ENCODE measurements around the gene MEFV.
"Not testable (repeated sequence)": the region's sequence is repeated elsewhere in the genome, so short reads cannot be mapped to it uniquely, and the experiment has no call there.

MEFV gene

DNA sequence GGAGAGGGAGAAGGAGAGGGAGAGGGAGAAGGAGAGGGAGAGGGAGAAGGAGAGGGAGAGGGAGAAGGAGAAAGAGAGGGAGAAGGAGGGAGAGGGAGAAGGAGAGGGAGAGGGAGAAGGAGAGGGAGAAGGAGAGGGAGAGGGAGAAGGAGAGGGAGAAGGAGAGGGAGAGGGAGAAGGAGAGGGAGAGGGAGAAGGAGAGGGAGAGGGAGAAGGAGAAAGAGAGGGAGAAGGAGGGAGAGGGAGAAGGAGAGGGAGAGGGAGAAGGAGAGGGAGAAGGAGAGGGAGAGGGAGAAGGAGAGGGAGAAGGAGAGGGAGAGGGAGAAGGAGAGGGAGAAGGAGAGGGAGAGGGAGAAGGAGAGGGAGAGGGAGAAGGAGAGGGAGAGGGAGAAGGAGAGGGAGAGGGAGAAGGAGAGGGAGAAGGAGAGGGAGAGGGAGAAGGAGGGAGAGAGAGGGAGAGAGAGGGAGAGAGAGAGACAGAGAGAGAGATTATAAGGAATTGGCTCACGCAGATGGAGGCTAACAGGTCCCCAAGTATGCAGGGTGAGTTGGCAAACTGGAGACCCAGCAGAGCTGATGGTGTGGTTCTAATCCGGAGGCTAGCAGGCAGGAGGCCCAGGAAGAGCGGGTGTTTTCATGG lies 58.6 kb downstream of the MEFV start:
- not testable (repeated sequence) for H3K4me1 ChIP-seq (ENCODE audit: control insufficient read depth, insufficient read depth, low read length); H3K9ac ChIP-seq (ENCODE audit: low read length in 2 of 2); H3K27ac ChIP-seq (ENCODE audit: low read length); H3K4me3 ChIP-seq (ENCODE audit: low read length in 2 of 2); H3K9me3 ChIP-seq (ENCODE audit: control insufficient read depth in 2 of 2, low read length in 2 of 2); H3K36me3 ChIP-seq (ENCODE audit: control insufficient read depth in 2 of 2, insufficient read depth in 2 of 2, low read length in 2 of 2)
- peaks cover 32 to 34% of the 10 kb centered on the region in 2 donors for H3K27me3 ChIP-seq (ENCODE audit: control insufficient read depth in 1 of 2, insufficient read depth in 2 of 2, low read length in 2 of 2)

DNA sequence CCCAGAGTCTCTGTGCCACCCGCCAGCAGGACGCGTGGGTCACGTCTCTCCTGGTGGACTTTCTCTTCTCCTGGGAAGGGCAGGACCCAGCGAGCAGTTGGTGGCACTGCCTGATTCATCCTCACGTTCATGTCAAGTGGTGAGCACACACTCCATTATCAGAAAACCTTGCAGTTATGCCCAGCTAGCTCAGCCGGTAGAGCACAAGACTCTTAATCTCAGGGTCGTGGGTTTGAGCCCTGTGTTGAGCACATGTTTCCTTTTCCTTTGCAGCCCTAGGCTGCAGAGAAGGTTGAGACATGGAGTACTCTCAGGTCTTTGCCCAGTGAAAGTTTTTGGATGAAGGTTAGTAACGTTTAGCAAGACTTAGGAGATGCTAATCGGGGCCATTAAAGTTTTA lies 60.5 kb downstream of the MEFV start:
- H3K27ac ChIP-seq (ENCODE audit: low read length), result no peak overlapping the region
- peaks cover 46 to 51% of the 10 kb centered on the region in 2 donors for H3K27me3 ChIP-seq (ENCODE audit: control insufficient read depth in 1 of 2, insufficient read depth in 2 of 2, low read length in 2 of 2)
- no peaks in the 10 kb centered on the region for H3K9me3 ChIP-seq (ENCODE audit: control insufficient read depth in 2 of 2, low read length in 2 of 2)
- H3K4me3 ChIP-seq (ENCODE audit: low read length in 2 of 2), result no peak overlapping the region
- no peak overlapping the region for H3K9ac ChIP-seq (ENCODE audit: low read length in 2 of 2)
- H3K4me1 ChIP-seq (ENCODE audit: control insufficient read depth, insufficient read depth, low read length), result peaks cover 2% of the 10 kb centered on the region
- H3K36me3 ChIP-seq (ENCODE audit: control insufficient read depth in 2 of 2, insufficient read depth in 2 of 2, low read length in 2 of 2), result no peaks in the 10 kb centered on the region

DNA sequence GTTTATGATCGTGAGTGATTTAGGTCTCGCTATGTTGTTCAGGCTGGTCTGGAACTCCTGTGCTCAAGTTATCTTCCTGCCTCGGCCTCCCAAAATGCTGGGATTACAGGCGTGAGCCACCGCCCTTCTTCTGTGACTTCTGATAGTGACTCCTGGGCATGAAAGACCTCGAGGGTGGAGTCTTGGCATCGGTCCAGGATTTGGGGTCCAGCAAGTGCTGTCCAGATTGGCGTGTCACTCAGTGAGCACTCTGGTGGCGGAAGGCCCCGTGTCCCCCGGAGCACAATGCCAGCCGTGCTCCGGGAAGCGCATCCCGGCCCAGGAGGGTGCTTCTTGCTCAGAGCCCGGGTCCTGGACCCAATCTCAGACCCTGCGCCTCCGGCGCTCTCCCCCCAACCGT lies 61.6 kb downstream of the MEFV start:
- no peaks in the 10 kb centered on the region for H3K9me3 ChIP-seq (ENCODE audit: control insufficient read depth in 2 of 2, low read length in 2 of 2)
- peaks cover 56 to 63% of the 10 kb centered on the region in 2 donors for H3K27me3 ChIP-seq (ENCODE audit: control insufficient read depth in 1 of 2, insufficient read depth in 2 of 2, low read length in 2 of 2)
- no peaks in the 10 kb centered on the region for H3K36me3 ChIP-seq (ENCODE audit: control insufficient read depth in 2 of 2, insufficient read depth in 2 of 2, low read length in 2 of 2)
- H3K4me1 ChIP-seq (ENCODE audit: control insufficient read depth, insufficient read depth, low read length), result peaks cover 4% of the 10 kb centered on the region
- no peak overlapping the region for H3K9ac ChIP-seq (ENCODE audit: low read length in 2 of 2)
- no peak overlapping the region for H3K4me3 ChIP-seq (ENCODE audit: low read length in 2 of 2)
- no peak overlapping the region for H3K27ac ChIP-seq (ENCODE audit: low read length)

DNA sequence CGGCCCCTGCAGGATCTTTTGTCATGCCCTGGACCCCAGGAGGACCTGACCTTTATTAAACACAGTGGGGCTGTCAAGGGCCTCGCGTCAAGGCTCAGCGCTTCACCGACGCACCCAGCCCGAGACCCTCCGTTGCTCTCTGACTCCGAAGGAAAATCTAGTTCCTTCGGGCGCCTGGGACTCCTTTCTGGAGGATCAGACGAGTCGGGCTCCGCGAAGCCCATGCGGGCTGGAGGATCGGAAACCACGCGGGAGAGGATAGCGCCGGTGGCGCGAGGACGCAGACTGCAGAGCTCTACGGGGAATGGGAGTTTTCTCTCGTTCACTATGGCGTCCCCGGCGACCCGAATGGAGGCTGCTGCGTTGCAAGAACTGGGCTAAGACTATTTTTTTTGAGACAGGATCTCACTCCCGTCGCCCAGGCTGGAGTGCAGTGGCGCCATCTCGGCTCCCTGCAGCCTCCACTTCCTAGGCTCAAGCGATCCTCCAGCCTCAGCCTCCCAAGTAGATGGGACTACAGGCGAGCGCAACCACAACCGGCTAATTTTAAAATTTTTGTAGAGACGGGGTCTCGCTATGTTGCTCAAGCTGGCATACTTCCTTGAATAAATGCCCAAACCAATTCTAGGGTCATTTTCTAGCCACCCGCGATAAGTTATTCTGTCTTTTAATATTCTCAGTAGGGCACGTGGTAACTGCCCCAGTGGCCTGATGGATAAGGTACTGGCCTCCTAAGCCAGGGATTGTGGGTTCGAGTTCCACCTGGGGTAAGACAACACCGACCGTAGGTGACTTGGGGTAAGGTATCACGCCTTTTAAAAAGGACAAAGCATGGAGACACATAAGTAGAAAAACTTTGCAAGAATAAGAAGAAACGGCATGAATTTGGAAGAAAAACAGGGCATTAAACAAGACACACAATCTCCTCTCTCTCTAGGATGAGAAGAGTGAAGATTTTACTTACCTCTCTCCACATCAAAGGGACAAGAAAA lies 62.9 kb downstream of the MEFV start:
- Histone ChIP-seq H3K27ac (ENCODE audit: low read length) (no peak overlapping the region), H3K36me3 (ENCODE audit: control insufficient read depth in 2 of 2, insufficient read depth in 2 of 2, low read length in 2 of 2) (no peaks in the 10 kb centered on the region), H3K9ac (ENCODE audit: low read length in 2 of 2) (no peak overlapping the region), H3K4me3 (ENCODE audit: low read length in 2 of 2) (no peak overlapping the region), H3K9me3 (ENCODE audit: control insufficient read depth in 2 of 2, low read length in 2 of 2) (no peaks in the 10 kb centered on the region), H3K27me3 (ENCODE audit: control insufficient read depth in 1 of 2, insufficient read depth in 2 of 2, low read length in 2 of 2) (peaks cover 67 to 76% of the 10 kb centered on the region in 2 donors), H3K4me1 (ENCODE audit: control insufficient read depth, insufficient read depth, low read length) (peaks cover 14% of the 10 kb centered on the region)

DNA sequence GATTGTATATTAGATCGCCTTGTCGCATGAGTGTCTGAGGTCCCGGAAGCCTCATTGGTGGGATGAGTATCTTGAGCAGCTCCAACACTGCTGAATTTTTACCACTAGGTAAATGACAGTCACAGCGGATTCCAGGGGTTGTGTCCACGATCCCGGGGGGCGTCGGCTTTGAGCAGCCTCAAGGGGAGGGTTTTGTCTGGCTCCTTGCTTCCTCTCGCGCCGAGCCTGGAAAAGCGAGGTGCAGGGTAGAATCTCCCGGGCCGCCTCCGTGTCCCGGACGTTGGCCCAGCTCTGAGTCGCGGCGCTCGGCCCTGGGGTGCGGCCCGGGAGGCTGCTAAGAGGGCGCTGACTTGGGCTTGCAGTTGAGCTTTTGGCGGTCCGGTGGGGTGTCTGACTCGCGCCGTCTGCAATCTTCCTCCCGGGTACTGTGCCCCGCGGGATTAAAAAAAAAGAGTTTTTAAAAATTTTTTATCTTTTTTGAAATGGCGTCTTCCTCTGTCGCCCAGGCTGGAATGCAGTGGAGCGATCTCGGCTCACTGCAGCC lies 63.9 kb downstream of the MEFV start:
- Histone ChIP-seq H3K27ac (ENCODE audit: low read length) (no peak overlapping the region), H3K9me3 (ENCODE audit: control insufficient read depth in 2 of 2, low read length in 2 of 2) (no peaks in the 10 kb centered on the region), H3K27me3 (ENCODE audit: control insufficient read depth in 1 of 2, insufficient read depth in 2 of 2, low read length in 2 of 2) (peaks cover 70 to 81% of the 10 kb centered on the region in 2 donors), H3K4me3 (ENCODE audit: low read length in 2 of 2) (no peak overlapping the region), H3K4me1 (ENCODE audit: control insufficient read depth, insufficient read depth, low read length) (peaks cover 15% of the 10 kb centered on the region), H3K9ac (ENCODE audit: low read length in 2 of 2) (no peak overlapping the region), H3K36me3 (ENCODE audit: control insufficient read depth in 2 of 2, insufficient read depth in 2 of 2, low read length in 2 of 2) (no peaks in the 10 kb centered on the region)
